ENCODE measurements around the gene UXS1.

The UXS1 gene

GRCh38 chr2:106163948-106164545 lies 30.1 kb downstream of the UXS1 start:
- no peak overlapping the region for H3K4ac ChIP-seq (ENCODE audit: low read depth, low read length)
- peaks cover 15 to 23% of the 10 kb centered on the region in 2 experiments for H3K4me1 ChIP-seq (ENCODE audit: control insufficient read depth in 1 of 2, insufficient read depth in 2 of 2, low read length in 2 of 2)
- peaks cover 4% of the 10 kb centered on the region for H3K79me1 ChIP-seq (ENCODE audit: low read length)
- no peak overlapping the region for H2BK120ac ChIP-seq (ENCODE audit: insufficient read depth, low read length, poor library complexity)
- no peak overlapping the region for H3K18ac ChIP-seq (ENCODE audit: low read length)
- H3K4me3 ChIP-seq (ENCODE audit: low read depth, low read length): no peak overlapping the region
- no peak overlapping the region for H3K23ac ChIP-seq (ENCODE audit: low read length)
- peaks cover 1% of the 10 kb centered on the region for H3K9me3 ChIP-seq (ENCODE audit: insufficient read depth, low read depth, low read length)
- H2AK5ac ChIP-seq (ENCODE audit: low read length): no peak overlapping the region
- H4K91ac ChIP-seq (ENCODE audit: low read depth, low read length): no peak overlapping the region
- DNase-seq: peak in 1 of 2 donors; percentile 27
- WGBS (ENCODE audit: extremely low coverage, insufficient coverage, insufficient read length): no CpG with 5 or more reads among the region's 6 CpGs
- no peak overlapping the region for H3K14ac ChIP-seq (ENCODE audit: low read length)
- H2AFZ ChIP-seq (ENCODE audit: insufficient read depth, low read length, poor library complexity): no peak overlapping the region
- no peak overlapping the region for H2BK12ac ChIP-seq (ENCODE audit: low read length)
- no peak overlapping the region for H3K27ac ChIP-seq (ENCODE audit: low read depth, low read length)
- no peaks in the 10 kb centered on the region for H3K79me2 ChIP-seq (ENCODE audit: control insufficient read depth, insufficient read depth, low read length, poor library complexity)
- H4K8ac ChIP-seq (ENCODE audit: low read depth, low read length): no peak overlapping the region
- no peak overlapping the region for H3K4me2 ChIP-seq (ENCODE audit: low read length)
- H3K27me3 ChIP-seq (ENCODE audit: insufficient read depth, low read length): no peaks in the 10 kb centered on the region
- H4K12ac ChIP-seq (ENCODE audit: low read depth, low read length): no peak overlapping the region
- no peak overlapping the region for H2BK5ac ChIP-seq (ENCODE audit: low read depth, low read length, poor library complexity)
- H3K36me3 ChIP-seq (ENCODE audit: control insufficient read depth in 1 of 2, insufficient read depth in 2 of 2, low read length in 2 of 2): peaks cover 2 to 4% of the 10 kb centered on the region in 2 experiments
- H3K9ac ChIP-seq (ENCODE audit: low read length): no peak overlapping the region

- H3K4me2 ChIP-seq (ENCODE audit: low read length): no peak overlapping the region
- H3K18ac ChIP-seq (ENCODE audit: low read length): no peak overlapping the region
- DNase-seq: peak; percentile 96
- no peaks in the 10 kb centered on the region for H3K27me3 ChIP-seq (ENCODE audit: insufficient read depth, low read length)
- no CpG with 5 or more reads among the region's 11 CpGs for WGBS (ENCODE audit: extremely low coverage, insufficient coverage, insufficient read length)
- no peak overlapping the region for H2BK12ac ChIP-seq (ENCODE audit: low read length)
- peaks cover 21 to 33% of the 10 kb centered on the region in 2 experiments for H3K4me1 ChIP-seq (ENCODE audit: control insufficient read depth in 1 of 2, insufficient read depth in 2 of 2, low read length in 2 of 2)
- no peak overlapping the region for H4K91ac ChIP-seq (ENCODE audit: low read depth, low read length)
- H3K79me2 ChIP-seq (ENCODE audit: control insufficient read depth, insufficient read depth, low read length, poor library complexity): no peaks in the 10 kb centered on the region
- no peak overlapping the region for H2BK5ac ChIP-seq (ENCODE audit: low read depth, low read length, poor library complexity)
- H2AK5ac ChIP-seq (ENCODE audit: low read length): no peak overlapping the region
- H3K36me3 ChIP-seq (ENCODE audit: control insufficient read depth in 1 of 2, insufficient read depth in 2 of 2, low read length in 2 of 2): peaks cover 4 to 5% of the 10 kb centered on the region in 2 experiments
- no peak overlapping the region for H3K23ac ChIP-seq (ENCODE audit: low read length)
- peaks cover 4% of the 10 kb centered on the region for H3K79me1 ChIP-seq (ENCODE audit: low read length)
- no peak overlapping the region for H4K12ac ChIP-seq (ENCODE audit: low read depth, low read length)
- peaks cover 1% of the 10 kb centered on the region for H3K9me3 ChIP-seq (ENCODE audit: insufficient read depth, low read depth, low read length)
- H3K4ac ChIP-seq (ENCODE audit: low read depth, low read length): no peak overlapping the region
- no peak overlapping the region for H3K14ac ChIP-seq (ENCODE audit: low read length)
- no peak overlapping the region for H4K8ac ChIP-seq (ENCODE audit: low read depth, low read length)
- no peak overlapping the region for H3K9ac ChIP-seq (ENCODE audit: low read length)
- H2BK120ac ChIP-seq (ENCODE audit: insufficient read depth, low read length, poor library complexity): no peak overlapping the region
- no peak overlapping the region for H3K27ac ChIP-seq (ENCODE audit: low read depth, low read length)
- no peak overlapping the region for H3K4me3 ChIP-seq (ENCODE audit: low read depth, low read length)
- no peak overlapping the region for H2AFZ ChIP-seq (ENCODE audit: insufficient read depth, low read length, poor library complexity)
Measured at GRCh38 chr2:106161938-106162820, 31.9 kb downstream of the UXS1 start.

GRCh38 chr2:106161341-106161740 lies 32.8 kb downstream of the UXS1 start:
- H3K9me3 ChIP-seq (ENCODE audit: insufficient read depth, low read depth, low read length): peaks cover 1% of the 10 kb centered on the region
- H3K4ac ChIP-seq (ENCODE audit: low read depth, low read length): no peak overlapping the region
- H3K9ac ChIP-seq (ENCODE audit: low read length): no peak overlapping the region
- no peaks in the 10 kb centered on the region for H3K27me3 ChIP-seq (ENCODE audit: insufficient read depth, low read length)
- H3K36me3 ChIP-seq (ENCODE audit: control insufficient read depth in 1 of 2, insufficient read depth in 2 of 2, low read length in 2 of 2): peaks cover 4 to 6% of the 10 kb centered on the region in 2 experiments
- H2BK12ac ChIP-seq (ENCODE audit: low read length): no peak overlapping the region
- no peak overlapping the region for H4K8ac ChIP-seq (ENCODE audit: low read depth, low read length)
- no peak overlapping the region for H3K4me2 ChIP-seq (ENCODE audit: low read length)
- H3K18ac ChIP-seq (ENCODE audit: low read length): no peak overlapping the region
- H3K79me1 ChIP-seq (ENCODE audit: low read length): peaks cover 4% of the 10 kb centered on the region
- no peak overlapping the region for H4K12ac ChIP-seq (ENCODE audit: low read depth, low read length)
- H2AFZ ChIP-seq (ENCODE audit: insufficient read depth, low read length, poor library complexity): no peak overlapping the region
- DNase-seq: peak in 1 of 2 donors; percentile 28
- H3K14ac ChIP-seq (ENCODE audit: low read length): peak overlapping the region; percentile 28
- no peaks in the 10 kb centered on the region for H3K79me2 ChIP-seq (ENCODE audit: control insufficient read depth, insufficient read depth, low read length, poor library complexity)
- peak overlapping the region; percentile 15 for H4K91ac ChIP-seq (ENCODE audit: low read depth, low read length)
- H3K4me3 ChIP-seq (ENCODE audit: low read depth, low read length): no peak overlapping the region
- no CpG with 5 or more reads among the region's 4 CpGs for WGBS (ENCODE audit: extremely low coverage, insufficient coverage, insufficient read length)
- no peak overlapping the region for H3K23ac ChIP-seq (ENCODE audit: low read length)
- peaks cover 21 to 33% of the 10 kb centered on the region in 2 experiments for H3K4me1 ChIP-seq (ENCODE audit: control insufficient read depth in 1 of 2, insufficient read depth in 2 of 2, low read length in 2 of 2)
- no peak overlapping the region for H2BK5ac ChIP-seq (ENCODE audit: low read depth, low read length, poor library complexity)
- no peak overlapping the region for H3K27ac ChIP-seq (ENCODE audit: low read depth, low read length)
- peak overlapping the region; percentile 2 for H2AK5ac ChIP-seq (ENCODE audit: low read length)
- peak overlapping the region; percentile 63 for H2BK120ac ChIP-seq (ENCODE audit: insufficient read depth, low read length, poor library complexity)

- Histone ChIP-seq H3K79me1 (ENCODE audit: low read length) (peaks cover 4% of the 10 kb centered on the region), H2BK12ac (ENCODE audit: low read length) (peak overlapping the region; percentile 19), H2BK5ac (ENCODE audit: low read depth, low read length, poor library complexity) (no peak overlapping the region), H3K4me2 (ENCODE audit: low read length) (no peak overlapping the region), H3K9me3 (ENCODE audit: insufficient read depth, low read depth, low read length) (peaks cover 1% of the 10 kb centered on the region), H4K12ac (ENCODE audit: low read depth, low read length) (no peak overlapping the region), H3K18ac (ENCODE audit: low read length) (no peak overlapping the region), H3K27me3 (ENCODE audit: insufficient read depth, low read length) (no peaks in the 10 kb centered on the region), H2AK5ac (ENCODE audit: low read length) (peak overlapping the region; percentile 2), H3K27ac (ENCODE audit: low read depth, low read length) (no peak overlapping the region), H3K23ac (ENCODE audit: low read length) (no peak overlapping the region), H3K4ac (ENCODE audit: low read depth, low read length) (no peak overlapping the region), H3K4me1 (ENCODE audit: control insufficient read depth in 1 of 2, insufficient read depth in 2 of 2, low read length in 2 of 2) (peaks cover 21 to 33% of the 10 kb centered on the region in 2 experiments), H2AFZ (ENCODE audit: insufficient read depth, low read length, poor library complexity) (no peak overlapping the region), H3K14ac (ENCODE audit: low read length) (no peak overlapping the region), H2BK120ac (ENCODE audit: insufficient read depth, low read length, poor library complexity) (peak overlapping the region; percentile 63), H4K91ac (ENCODE audit: low read depth, low read length) (peak overlapping the region; percentile 15), H3K79me2 (ENCODE audit: control insufficient read depth, insufficient read depth, low read length, poor library complexity) (no peaks in the 10 kb centered on the region), H4K8ac (ENCODE audit: low read depth, low read length) (no peak overlapping the region), H3K9ac (ENCODE audit: low read length) (no peak overlapping the region), H3K36me3 (ENCODE audit: control insufficient read depth in 1 of 2, insufficient read depth in 2 of 2, low read length in 2 of 2) (peaks cover 4 to 7% of the 10 kb centered on the region in 2 experiments), H3K4me3 (ENCODE audit: low read depth, low read length) (no peak overlapping the region)
- no CpG with 5 or more reads among the region's 6 CpGs for WGBS (ENCODE audit: extremely low coverage, insufficient coverage, insufficient read length)
- no peak for DNase-seq
Measured at GRCh38 chr2:106160786-106161261, 33.3 kb downstream of the UXS1 start.
